Jurkat, Clone E6-1 (cell line): ENCODE measurements around the gene EFHD2.
"Not testable (repeated sequence)": the region's sequence is repeated elsewhere in the genome, so short reads cannot be mapped to it uniquely, and the experiment has no call there.

Experiments
- DNase-seq: peaks from one replicate; pipeline ENCODE4 v3.0.0-alpha.2; 2011; ENCODE audit warnings: low read depth, low spot score
- H3K4me3 ChIP-seq: 2 replicates; pipeline ENCODE4 v1.5.1; 2011; ENCODE audit warnings: mild to moderate bottlenecking, low read length, control low read depth, moderate library complexity

EFHD2 gene

DNA sequence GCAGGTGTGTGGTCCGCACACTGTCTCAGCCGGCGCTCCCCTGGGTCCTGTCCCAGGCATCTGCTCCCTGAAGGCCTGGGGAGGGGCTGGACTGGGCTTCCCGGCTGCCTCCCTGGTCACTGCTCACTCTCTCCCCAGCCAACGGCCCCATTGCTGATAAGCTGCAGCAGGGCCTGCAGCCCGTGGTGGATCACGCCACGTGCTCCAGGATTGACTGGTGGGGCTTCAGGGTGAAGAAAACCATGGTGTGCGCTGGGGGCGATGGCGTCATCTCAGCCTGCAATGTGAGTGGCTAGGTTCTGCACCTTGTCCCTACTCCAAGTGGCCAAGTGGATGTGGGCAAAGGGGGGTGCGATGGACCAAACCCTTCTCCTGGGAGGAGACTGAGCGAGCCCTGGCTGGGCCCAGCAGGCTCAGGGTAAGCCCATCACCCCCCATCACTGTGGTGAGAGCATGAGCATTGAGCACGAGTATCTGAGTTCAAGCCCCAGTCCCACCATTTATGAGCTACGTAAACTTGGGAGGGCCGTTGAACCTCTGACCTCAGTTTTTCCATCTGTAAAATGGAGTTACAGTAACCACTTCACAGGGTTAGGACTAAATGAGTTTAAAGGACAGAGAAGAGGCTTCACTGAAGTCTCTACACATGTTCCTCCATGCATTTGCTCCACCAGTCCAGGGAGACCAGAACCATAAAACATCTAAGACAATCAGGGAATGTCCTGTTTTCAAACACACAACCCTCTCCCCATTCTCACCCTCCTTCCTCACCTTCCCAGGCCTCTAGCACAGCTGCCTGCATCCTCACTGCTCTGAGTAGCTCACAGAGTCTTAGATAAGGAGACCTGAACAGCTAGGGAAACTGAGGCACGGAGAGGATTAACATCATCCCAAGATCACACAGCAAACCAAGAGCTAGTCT, 35.0 kb downstream of the EFHD2 start:
- DNase-seq, result no peak
- no peak overlapping the region for H3K4me3 ChIP-seq

DNA sequence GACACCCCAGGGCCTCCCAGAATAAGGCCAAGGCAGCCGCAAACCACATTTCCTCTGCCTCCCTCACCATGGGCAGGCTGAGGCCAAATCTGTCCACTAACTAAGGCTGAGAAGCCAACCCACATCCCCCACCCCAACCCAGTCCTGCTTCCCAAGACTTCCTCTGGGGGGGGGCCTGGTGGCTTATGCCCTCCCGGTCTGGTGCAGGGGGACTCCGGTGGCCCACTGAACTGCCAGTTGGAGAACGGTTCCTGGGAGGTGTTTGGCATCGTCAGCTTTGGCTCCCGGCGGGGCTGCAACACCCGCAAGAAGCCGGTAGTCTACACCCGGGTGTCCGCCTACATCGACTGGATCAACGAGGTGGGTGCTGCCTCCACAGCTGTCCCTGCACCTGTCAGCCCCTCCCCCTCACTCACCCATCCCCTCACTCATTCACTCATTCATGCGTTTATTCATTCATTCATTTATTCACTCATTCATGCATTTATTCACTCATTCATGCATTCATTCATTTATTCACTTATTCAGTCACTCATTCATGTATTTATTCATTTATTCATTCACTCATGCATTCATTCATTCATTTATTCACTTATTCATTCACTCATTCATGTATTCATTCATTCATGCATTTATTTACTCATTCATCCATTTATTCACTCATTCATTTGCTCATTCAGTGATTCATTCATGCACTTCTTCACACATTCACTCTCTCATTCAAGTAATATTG, 35.9 kb downstream of the EFHD2 start:
- DNase-seq, result no peak
- H3K4me3 ChIP-seq, result no peak overlapping the region

DNA sequence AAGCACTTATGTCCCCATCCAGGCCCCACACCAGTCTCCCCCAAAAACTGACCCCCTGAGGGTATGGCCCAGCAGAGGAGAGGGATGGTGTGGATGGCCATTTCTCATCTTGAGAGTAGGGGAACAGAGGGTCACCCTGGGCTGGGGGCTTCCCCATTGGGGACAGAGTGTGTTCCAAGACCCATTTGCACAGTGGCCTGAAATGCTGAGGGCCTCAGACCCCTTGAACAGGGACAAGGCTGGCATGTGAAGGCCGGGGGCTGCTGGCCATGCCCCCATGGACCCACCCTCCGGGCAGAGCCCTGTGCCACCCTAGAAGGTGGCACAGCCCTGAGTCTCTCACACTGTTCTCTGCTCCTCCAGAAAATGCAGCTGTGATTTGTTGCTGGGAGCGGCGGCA, 36.5 kb downstream of the EFHD2 start:
- no peak overlapping the region for H3K4me3 ChIP-seq
- DNase-seq, result no peak

DNA sequence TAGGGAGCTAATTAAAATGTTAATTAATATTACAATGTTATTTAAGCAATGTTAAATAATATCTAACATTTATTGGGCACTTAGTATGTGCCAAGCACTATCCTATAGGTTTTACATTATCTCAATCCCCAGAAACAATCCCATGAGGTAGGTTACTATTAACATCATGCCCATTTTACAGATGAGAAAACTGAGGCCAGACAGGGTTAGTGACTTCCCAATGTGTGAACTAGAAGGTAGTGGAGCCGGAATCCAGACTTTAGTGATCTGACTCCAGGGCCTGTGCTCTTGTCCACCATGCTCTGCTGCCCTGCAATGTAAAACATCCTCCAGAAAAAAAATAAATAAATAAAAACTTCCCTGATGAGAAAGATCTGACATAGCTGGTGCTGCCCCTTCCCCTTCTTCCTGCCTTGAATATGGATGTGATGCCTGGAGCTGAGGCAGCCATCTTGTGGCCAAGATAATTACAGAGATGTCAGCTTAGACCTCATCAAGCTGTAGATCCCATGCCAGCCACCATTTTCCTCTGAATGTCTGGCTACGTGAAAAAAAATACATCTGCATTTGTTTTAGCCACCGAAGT, 39.3 kb downstream of the EFHD2 start:
- DNase-seq, result no peak
- H3K4me3 ChIP-seq, result no peak overlapping the region

DNA sequence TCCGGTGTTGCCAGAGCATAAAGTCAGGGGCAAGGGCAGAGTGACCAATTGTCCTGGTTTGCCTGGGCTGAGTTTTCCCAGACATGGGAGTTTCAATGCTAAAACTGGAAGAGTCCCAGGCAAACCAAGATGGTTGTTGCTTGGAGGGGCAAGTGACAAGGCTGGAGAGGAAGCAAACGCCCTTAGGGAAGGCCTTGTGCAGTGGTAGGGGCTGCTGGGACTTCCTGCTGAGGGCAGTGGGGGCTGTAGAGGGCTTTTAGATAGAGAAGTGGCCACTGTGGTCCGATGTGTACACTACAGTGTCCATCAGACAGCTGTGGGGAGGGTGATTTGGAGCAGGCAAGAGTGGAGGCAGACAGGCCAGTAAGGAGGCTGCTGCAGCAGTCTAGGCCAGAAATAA, 39.9 kb downstream of the EFHD2 start:
- H3K4me3 ChIP-seq, result no peak overlapping the region
- DNase-seq, result no peak

DNA sequence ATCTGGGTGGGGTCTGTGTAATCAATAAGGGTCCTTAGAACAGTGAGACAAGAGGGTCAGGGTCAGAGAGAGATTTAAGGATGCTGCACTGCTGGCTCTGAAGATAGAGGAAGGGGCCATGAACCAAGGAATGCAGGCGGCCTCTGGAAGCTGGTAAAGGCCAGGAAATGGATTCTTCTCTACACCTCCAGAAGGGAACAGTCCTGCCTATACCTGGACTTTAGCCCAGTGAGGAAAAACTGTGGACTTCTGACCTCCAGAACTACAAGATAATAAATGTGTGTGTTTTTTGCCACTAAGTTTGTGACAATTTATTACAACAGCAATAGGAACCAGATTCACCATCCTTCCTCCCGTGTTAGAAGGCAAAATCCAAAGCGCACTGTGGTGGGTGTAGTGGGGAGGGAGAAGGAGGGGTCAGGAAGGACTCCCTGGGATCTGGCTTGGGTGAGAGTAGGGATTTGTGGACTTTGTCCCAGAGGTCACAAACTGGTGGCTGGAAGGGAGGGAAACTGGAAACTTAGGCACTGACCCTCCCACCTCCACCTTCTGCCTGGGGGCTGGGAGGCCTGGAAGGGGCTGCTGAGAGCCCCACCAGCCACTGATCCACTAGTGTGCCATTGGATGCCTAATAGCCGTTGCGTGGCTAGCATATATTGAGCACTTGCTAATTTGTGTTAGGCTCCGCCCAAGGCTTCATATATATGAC, 41.5 kb downstream of the EFHD2 start:
- no peak for DNase-seq
- H3K4me3 ChIP-seq, result no peak overlapping the region

DNA sequence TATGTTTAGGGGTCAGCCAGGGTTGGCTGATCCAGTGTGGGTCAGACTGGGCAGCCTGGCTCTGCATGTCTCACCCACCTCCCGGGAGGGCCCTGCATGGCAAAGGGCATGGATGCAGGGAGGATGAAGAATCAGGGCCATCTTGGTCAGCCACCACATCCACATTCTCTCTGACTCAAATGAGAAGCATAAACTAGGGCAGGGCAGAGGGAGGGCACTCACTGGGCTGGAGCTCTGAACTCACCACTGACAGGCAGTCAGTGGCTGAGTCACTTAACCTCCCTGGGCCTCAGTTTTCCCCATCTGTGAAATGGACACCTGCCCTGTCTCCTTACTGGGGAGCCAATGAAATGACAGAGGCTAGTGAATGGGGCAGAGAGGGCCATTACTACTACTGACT, 42.5 kb downstream of the EFHD2 start:
- DNase-seq, result no peak
- H3K4me3 ChIP-seq, result no peak overlapping the region

DNA sequence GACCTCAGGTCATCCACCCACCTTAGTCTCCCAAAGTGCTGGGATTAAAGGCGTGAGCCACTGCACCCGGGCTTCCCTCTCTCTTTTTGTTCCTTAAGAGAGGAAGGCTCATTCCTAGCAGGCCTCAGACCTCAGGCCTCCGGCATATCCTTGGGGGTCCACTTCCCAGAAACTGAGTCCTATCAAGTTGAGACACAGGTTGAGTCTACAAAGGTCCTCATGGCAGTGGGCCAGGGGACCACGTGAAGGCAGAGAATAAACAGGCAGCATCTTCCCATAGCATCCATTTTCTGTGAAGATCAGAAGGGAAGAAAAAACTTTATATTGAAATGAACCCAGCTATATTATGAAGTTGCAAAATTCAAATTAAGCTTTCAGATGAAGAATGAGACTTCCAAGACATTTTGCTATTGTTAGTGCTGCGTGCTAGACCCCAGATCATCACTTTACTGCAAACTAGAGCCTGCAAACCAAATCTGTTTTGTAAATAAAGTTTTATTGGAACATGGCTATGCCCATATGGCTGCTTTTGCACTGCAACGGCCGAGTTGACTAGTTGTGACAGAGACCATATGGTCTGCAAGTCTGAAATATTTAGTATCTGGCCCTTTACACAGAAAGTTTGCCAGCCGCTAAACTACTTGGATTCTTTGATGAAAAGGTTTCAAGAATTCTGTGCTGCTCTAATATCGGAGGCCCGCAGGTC, 43.3 kb downstream of the EFHD2 start:
- no peak for DNase-seq
- no peak overlapping the region for H3K4me3 ChIP-seq

DNA sequence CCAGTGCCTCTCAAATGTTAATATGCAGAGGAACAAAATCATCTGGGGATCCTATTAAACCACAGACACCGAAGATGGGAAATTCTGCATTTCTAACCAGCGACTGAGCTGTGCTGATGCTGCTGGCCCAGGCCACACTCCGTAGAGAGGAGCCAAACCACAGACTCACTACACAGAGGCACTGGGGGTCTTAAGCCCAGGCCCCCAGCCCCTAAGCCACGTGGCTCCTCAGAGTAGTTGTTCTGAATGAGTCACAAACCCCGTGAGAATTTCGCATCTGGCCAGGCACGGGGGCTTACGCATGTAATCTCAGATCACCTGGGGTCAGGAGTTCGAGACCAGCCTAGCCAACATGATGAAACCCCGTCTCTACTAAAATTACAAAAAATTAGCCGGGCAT, 44.0 kb downstream of the EFHD2 start:
- no peak overlapping the region for H3K4me3 ChIP-seq
- no peak for DNase-seq

DNA sequence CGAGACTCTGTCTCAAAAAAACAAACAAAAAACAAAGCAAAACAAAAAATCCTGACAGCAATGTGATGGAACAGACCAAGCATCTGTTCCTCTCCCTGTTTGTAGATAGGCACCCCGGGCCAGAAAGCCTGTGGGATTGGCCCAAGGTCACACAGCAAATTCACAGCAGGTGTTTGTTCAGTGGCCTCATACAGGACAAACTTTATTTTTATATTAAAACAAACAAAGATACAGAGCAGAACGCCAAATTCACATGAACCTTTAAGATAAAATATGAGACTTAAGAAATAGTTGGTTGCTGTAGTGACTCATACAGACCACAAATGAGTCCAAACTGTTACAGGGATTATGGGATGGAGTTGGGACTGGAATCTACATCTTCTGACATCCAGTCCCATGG, 44.6 kb downstream of the EFHD2 start:
- H3K4me3 ChIP-seq, result no peak overlapping the region
- no peak for DNase-seq

DNA sequence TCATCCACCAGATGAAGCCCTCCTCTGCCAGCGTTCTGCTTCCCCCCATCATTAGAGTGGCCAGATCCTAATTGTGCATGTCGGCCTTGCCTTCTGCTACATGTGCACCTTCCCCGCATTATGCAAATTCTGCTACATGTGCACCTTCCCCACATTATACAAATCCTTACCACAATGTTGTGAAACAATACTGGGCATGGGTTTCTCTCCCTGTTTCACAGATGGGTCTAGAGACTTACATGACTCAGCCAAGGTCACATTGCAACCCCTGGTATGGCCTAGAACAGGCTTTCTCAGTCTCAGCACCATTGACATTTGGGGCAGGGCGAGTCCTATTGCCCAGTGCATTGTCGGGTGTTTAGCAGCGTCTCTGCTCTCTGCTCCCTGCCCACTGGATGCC, 45.8 kb downstream of the EFHD2 start:
- no peak overlapping the region for H3K4me3 ChIP-seq
- DNase-seq, result no peak

DNA sequence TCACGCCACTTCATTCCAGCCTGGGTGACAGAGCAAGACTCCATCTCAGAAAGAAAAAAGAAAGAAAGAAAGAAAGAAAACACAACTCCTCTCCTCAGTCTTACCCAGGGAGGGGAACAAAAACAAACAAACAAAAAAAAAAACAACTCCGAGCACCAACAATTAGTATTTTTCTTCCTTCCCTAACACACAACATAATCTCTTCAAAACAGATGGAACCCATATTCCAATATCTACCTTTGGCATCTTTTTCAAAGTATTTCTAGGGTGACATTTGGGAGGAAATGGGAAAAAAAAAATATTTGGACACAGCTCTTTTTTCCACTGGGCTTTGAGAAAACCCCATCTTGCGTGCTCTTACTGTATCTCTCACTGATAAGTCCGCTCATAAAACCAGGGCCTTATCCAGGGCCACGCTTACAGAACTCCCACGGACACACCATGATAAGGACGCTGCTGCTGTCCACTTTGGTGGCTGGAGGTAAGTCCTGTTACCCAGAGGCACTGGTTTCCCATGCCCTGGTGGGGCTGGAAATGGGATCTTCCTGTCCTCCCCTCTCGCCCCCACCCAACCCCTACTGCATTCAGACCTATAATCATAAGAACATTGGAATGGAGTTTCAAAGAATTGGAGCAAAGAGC, 46.7 kb downstream of the EFHD2 start, which contains the start of gene CELA2A:
CELA2A (plus strand) TSS at position 420 of the 642 bp plus-strand sequence; CDS start at position 442, 22 bp downstream.
- no peak for DNase-seq

DNA sequence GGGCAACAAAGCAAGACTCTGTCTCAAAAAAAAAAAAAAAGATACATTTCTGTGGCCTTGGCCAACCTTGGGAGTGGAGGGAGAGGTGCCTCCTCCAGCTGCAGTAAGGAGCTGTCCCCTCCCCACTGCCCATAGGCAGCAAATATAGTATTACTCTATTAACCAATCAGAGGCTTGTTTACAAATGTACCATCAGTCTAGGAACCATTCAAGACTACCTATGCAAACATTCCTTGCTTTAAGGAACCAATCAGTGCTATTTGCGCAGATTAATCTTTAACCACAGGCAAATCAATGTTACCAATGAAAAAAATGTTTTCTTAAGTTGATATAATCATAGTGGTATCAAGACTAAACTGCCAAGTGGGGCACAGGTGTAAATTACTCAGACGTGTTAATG, 47.9 kb downstream of the EFHD2 start:
- no peak overlapping the region for H3K4me3 ChIP-seq
- no peak for DNase-seq

More for the DNA sequence above, 46.7 kb downstream of the EFHD2 start, which contains the start of gene CELA2A:
- H3K4me3 ChIP-seq, result no peak within 1 kb of the TSS

DNA sequence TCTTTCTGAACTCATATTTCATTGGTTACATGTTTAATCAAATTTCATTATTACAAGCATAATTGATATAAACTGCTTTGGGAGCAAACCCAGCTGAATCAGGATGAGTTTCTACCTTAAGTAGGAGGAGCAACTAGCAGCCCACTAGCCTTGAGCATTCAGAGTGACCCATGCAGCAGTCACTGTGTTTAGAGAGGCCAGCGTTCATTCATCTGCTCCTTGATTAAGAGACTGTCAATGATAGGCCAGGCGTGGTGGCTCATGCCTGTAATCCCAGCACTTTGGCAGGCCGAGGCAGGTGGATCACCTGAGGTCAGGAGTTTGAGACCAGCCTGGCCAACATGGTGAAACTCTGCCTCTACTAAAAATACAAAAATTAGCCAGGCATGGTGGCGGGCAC, 48.7 kb downstream of the EFHD2 start:
- not testable (repeated sequence) for H3K4me3 ChIP-seq, DNase-seq

DNA sequence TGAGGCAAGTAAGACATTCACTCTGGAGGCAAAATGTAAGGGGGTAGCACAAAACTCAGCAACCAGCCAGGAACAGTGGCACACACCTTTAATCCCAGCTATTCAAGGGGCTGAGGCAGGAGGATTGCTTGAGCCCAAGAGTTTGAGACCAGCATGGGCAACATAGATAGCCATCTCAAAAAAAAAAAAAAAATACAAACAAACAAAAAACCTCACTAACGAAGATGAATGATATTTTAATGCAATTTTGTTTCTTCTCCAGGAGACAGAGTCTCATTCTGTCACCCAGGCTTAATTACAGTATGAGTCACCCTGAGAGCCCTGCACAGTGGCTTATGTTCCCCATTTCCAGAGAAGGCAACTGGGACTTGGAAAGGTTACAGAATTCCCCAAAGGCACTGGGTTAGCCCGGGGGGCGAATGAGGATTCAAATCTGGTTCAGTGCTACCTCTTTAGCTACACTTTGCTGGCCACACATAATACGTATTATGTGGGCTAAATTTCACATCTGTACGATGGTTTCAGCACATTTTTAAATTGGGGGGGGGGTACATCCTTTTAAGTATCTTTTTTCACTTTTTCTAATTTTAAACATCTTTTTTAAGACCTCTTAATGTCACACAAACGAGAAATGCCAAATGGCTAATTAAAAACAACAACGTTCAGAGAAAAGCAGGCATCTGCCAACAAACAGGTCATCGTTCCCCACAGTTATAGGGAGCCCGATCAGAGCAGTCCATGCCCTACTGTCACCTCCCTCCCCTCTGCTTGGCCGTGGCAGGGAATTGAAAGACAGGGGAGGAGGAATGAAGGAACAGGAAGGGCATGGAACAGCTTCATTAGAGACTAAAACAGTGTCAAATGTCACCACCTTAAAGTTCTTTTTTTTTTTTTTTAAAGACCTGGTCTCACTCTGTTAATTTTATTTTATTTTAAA, 50.4 kb downstream of the EFHD2 start:
- DNase-seq, result no peak

DNA sequence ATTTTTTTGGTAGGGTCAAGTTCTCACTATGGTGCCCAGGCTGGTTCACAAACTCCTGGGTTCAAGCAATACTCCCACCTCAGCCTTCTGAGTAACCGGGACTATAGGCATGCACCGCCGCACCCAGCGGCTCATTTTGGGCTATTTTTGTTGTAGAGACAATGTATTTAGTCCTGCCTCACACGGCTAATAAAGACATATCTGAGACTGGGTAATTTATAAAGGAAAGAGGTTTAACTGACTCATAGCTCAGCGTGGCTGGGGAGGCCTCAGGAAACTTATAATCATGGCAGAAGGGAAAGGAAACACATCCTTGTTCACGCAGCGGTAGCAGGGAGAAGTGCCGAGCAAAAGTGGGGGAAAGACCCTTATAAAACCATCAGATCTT, 51.0 kb downstream of the EFHD2 start:
- no peak overlapping the region for H3K4me3 ChIP-seq
- no peak for DNase-seq

More for the DNA sequence above, 50.4 kb downstream of the EFHD2 start:
- H3K4me3 ChIP-seq, result no peak overlapping the region

DNA sequence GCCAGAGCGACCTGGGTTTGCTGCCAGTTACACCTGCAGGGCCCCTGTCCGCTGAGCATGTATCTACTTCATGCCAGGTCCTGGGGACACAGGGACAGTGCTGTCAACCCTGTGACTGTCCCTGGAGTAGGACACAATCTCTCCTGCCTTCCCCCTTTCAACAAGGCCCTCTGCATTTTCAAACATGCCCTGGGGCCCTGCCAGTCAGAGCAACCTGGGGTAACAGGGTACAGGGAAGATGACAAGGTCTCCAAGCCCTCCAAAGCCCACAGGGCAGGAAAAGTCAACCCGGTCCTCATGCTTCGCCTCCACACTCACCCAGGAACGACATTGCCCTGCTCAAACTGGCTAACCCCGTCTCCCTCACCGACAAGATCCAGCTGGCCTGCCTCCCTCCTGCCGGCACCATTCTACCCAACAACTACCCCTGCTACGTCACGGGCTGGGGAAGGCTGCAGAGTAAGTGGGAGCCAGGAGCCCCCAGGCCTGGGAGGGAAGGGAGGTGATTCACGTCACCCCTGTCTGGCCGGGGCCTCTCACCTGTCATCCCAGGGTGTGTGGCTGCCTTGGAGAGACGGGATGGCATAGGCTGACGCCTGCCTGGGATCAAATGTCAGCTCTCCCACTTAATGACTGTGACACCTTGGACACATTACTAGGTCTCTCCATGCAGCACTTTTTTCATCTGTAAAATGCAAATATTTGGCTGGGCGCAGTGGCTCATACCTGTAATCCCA, 53.5 kb downstream of the EFHD2 start:
- not testable (repeated sequence) for H3K4me3 ChIP-seq, DNase-seq
